Trophoblast cell (in vitro differentiated cells and primary cell): ENCODE measurements around the gene ESCO1.
"Not testable (repeated sequence)": the region's sequence is repeated elsewhere in the genome, so short reads cannot be mapped to it uniquely, and the experiment has no call there.

Experiments
- DNase-seq, 2 donors: peaks; one replicate each; pipeline ENCODE4 v3.0.0-alpha.2; 2016
- H2AFZ ChIP-seq: 2 replicates; pipeline ENCODE4 v1.6.1; 2013; ENCODE audit warnings: low read length, moderate library complexity, mild to moderate bottlenecking; ENCODE audit not compliant: insufficient read depth, poor library complexity
- H2AK5ac ChIP-seq: 2 replicates; pipeline ENCODE4 v1.6.1; 2013; ENCODE audit warnings: mild to moderate bottlenecking, low read length
- H2BK120ac ChIP-seq: 2 replicates; pipeline ENCODE4 v1.6.1; 2013; ENCODE audit warnings: low read length, mild to moderate bottlenecking, moderate library complexity; ENCODE audit not compliant: insufficient read depth, poor library complexity
- H2BK12ac ChIP-seq: 2 replicates; pipeline ENCODE4 v1.6.1; 2013; ENCODE audit warnings: mild to moderate bottlenecking, low read length, moderate library complexity
- H2BK5ac ChIP-seq: 2 replicates; pipeline ENCODE4 v1.6.1; 2013; ENCODE audit warnings: low read length, low read depth, moderate library complexity, mild to moderate bottlenecking; ENCODE audit not compliant: poor library complexity
- H3K14ac ChIP-seq: 2 replicates; pipeline ENCODE4 v1.6.1; 2013; ENCODE audit warnings: mild to moderate bottlenecking, low read length
- H3K18ac ChIP-seq: 2 replicates; pipeline ENCODE4 v1.6.1; 2013; ENCODE audit warnings: mild to moderate bottlenecking, low read length
- H3K23ac ChIP-seq: 2 replicates; pipeline ENCODE4 v1.6.1; 2013; ENCODE audit warnings: low read length
- H3K27ac ChIP-seq: 2 replicates; pipeline ENCODE4 v1.5.1; 2013; ENCODE audit warnings: low read depth, mild to moderate bottlenecking, inconsistent platforms, low read length, moderate library complexity
- H3K27me3 ChIP-seq: 2 replicates; pipeline ENCODE4 v1.6.1; 2013; ENCODE audit warnings: inconsistent platforms, mild to moderate bottlenecking, low read length, moderate library complexity; ENCODE audit not compliant: insufficient read depth
- H3K36me3 ChIP-seq, 2 experiments: 1 replicate in 1 of 2; 2 replicates in 1 of 2; pipeline ENCODE4 v1.6.1; 2013; ENCODE audit warnings: low read length in 2 of 2, mild to moderate bottlenecking in 2 of 2, moderate library complexity in 1 of 2; ENCODE audit not compliant: insufficient read depth in 2 of 2, control insufficient read depth in 1 of 2
- H3K4ac ChIP-seq: 2 replicates; pipeline ENCODE4 v1.6.1; 2013; ENCODE audit warnings: low read depth, mild to moderate bottlenecking, low read length, moderate library complexity
- H3K4me1 ChIP-seq, 2 experiments: 1 replicate in 1 of 2; 2 replicates in 1 of 2; pipeline ENCODE4 v1.6.1; 2013; ENCODE audit warnings: low read length in 2 of 2, mild to moderate bottlenecking in 2 of 2, moderate library complexity in 1 of 2; ENCODE audit not compliant: insufficient read depth in 2 of 2, control insufficient read depth in 1 of 2
- H3K4me2 ChIP-seq: 2 replicates; pipeline ENCODE4 v1.6.1; 2013; ENCODE audit warnings: inconsistent platforms, mild to moderate bottlenecking, low read length, moderate library complexity
- H3K4me3 ChIP-seq: 2 replicates; pipeline ENCODE4 v1.5.1; 2013; ENCODE audit warnings: mild to moderate bottlenecking, low read depth, low read length, inconsistent platforms
- H3K79me1 ChIP-seq: one replicate; pipeline ENCODE4 v1.6.1; 2013; ENCODE audit warnings: low read length
- H3K79me2 ChIP-seq: 2 replicates; pipeline ENCODE4 v1.6.1; 2013; ENCODE audit warnings: low read length, mild to moderate bottlenecking; ENCODE audit not compliant: control insufficient read depth, insufficient read depth, poor library complexity
- H3K9ac ChIP-seq: 2 replicates; pipeline ENCODE4 v1.6.1; 2013; ENCODE audit warnings: mild to moderate bottlenecking, low read length
- H3K9me3 ChIP-seq: 2 replicates; pipeline ENCODE4 v1.6.1; 2013; ENCODE audit warnings: low read depth, mild to moderate bottlenecking, control low read depth, inconsistent platforms, low read length; ENCODE audit not compliant: insufficient read depth
- H4K12ac ChIP-seq: 2 replicates; pipeline ENCODE4 v1.6.1; 2013; ENCODE audit warnings: low read depth, mild to moderate bottlenecking, low read length, moderate library complexity
- H4K8ac ChIP-seq: 2 replicates; pipeline ENCODE4 v1.6.1; 2013; ENCODE audit warnings: low read depth, mild to moderate bottlenecking, low read length, moderate library complexity
- H4K91ac ChIP-seq: one replicate; pipeline ENCODE4 v1.6.1; 2013; ENCODE audit warnings: low read depth, mild to moderate bottlenecking, low read length, moderate library complexity
- WGBS: extraction: QIAGEN DNeasy Blood & Tissue Kit; methylation state at CpG from one replicate; pipeline ENCODE4 v1.1.7; 2013; ENCODE audit warnings: missing lambda C conversion rate; ENCODE audit not compliant: insufficient read length, insufficient coverage; ENCODE audit errors: extremely low coverage; 5-methylcytosine and 5-hydroxymethylcytosine counted together

ESCO1 gene

GRCh38 chr18:21634588-21635199 lies 34.2 kb upstream of the ESCO1 start:
- H3K27ac ChIP-seq: no peak overlapping the region
- no peaks in the 10 kb centered on the region for H3K4me1 ChIP-seq
- no peak overlapping the region for H2AFZ ChIP-seq
- H3K9ac ChIP-seq: no peak overlapping the region
- H3K4me2 ChIP-seq: no peak overlapping the region
- no peak overlapping the region for H2BK5ac ChIP-seq
- H3K79me1 ChIP-seq: no peaks in the 10 kb centered on the region
- H3K4ac ChIP-seq: no peak overlapping the region
- no peak overlapping the region for H2AK5ac ChIP-seq
- no peak overlapping the region for H3K14ac ChIP-seq
- no peak overlapping the region for H3K23ac ChIP-seq
- H2BK120ac ChIP-seq: no peak overlapping the region
- no peak overlapping the region for H4K91ac ChIP-seq
- no peaks in the 10 kb centered on the region for H3K27me3 ChIP-seq
- DNase-seq: no peak
- no peaks in the 10 kb centered on the region for H3K9me3 ChIP-seq
- H4K8ac ChIP-seq: no peak overlapping the region
- H3K4me3 ChIP-seq: no peak overlapping the region
- no peak overlapping the region for H3K18ac ChIP-seq
- no peak overlapping the region for H2BK12ac ChIP-seq
- no CpG with 5 or more reads among the region's 4 CpGs for WGBS
- no peaks in the 10 kb centered on the region for H3K79me2 ChIP-seq
- H3K36me3 ChIP-seq: peaks cover 16 to 17% of the 10 kb centered on the region in 2 experiments
- H4K12ac ChIP-seq: no peak overlapping the region

DNA sequence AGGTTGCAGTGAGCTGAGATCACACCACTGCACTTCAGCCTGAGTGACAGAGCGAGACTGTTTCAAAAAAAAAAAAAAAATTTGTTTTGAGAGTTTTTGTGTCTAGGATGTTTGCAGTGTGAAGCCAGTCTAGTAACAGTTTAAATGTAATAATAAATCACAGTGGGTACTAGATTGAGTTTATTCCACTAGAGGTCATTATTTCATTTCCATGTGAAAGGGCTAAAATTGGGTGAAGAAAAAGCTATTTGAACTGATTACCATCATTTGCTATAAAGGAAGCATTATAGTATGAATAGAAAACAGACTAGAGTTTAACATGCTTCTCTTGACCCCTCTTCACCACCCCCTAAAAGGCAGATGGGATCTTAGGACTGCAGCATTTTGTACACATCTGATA lies 31.9 kb upstream of the ESCO1 start:
- H4K12ac ChIP-seq: no peak overlapping the region
- no peak overlapping the region for H3K14ac ChIP-seq
- H2AK5ac ChIP-seq: no peak overlapping the region
- no CpG with 5 or more reads among the region's 1 CpG for WGBS
- H3K27me3 ChIP-seq: no peaks in the 10 kb centered on the region
- no peak overlapping the region for H2BK120ac ChIP-seq
- no peak overlapping the region for H3K9ac ChIP-seq
- H3K4me2 ChIP-seq: no peak overlapping the region
- no peak overlapping the region for H4K91ac ChIP-seq
- DNase-seq: no peak
- H3K18ac ChIP-seq: no peak overlapping the region
- no peak overlapping the region for H4K8ac ChIP-seq
- H3K9me3 ChIP-seq: no peaks in the 10 kb centered on the region
- H3K79me2 ChIP-seq: no peaks in the 10 kb centered on the region
- H3K23ac ChIP-seq: no peak overlapping the region
- H3K4me1 ChIP-seq: no peaks in the 10 kb centered on the region
- H2AFZ ChIP-seq: no peak overlapping the region
- H2BK5ac ChIP-seq: no peak overlapping the region
- H3K79me1 ChIP-seq: no peaks in the 10 kb centered on the region
- H2BK12ac ChIP-seq: no peak overlapping the region
- H3K27ac ChIP-seq: no peak overlapping the region
- H3K4ac ChIP-seq: no peak overlapping the region
- peaks cover 17 to 25% of the 10 kb centered on the region in 2 experiments for H3K36me3 ChIP-seq
- H3K4me3 ChIP-seq: no peak overlapping the region

- no peak overlapping the region for H4K91ac ChIP-seq
- no peak overlapping the region for H3K23ac ChIP-seq
- H3K4me2 ChIP-seq: no peak overlapping the region
- no peaks in the 10 kb centered on the region for H3K27me3 ChIP-seq
- no peak overlapping the region for H2BK5ac ChIP-seq
- no peak overlapping the region for H2BK120ac ChIP-seq
- peaks cover 28 to 38% of the 10 kb centered on the region in 2 experiments for H3K36me3 ChIP-seq
- H3K14ac ChIP-seq: no peak overlapping the region
- no peak overlapping the region for H3K27ac ChIP-seq
- no peak overlapping the region for H3K9ac ChIP-seq
- WGBS: no CpG with 5 or more reads among the region's 9 CpGs
- no peak overlapping the region for H2BK12ac ChIP-seq
- no peak overlapping the region for H3K4me3 ChIP-seq
- no peak overlapping the region for H3K18ac ChIP-seq
- no peak overlapping the region for H2AFZ ChIP-seq
- no peak overlapping the region for H4K12ac ChIP-seq
- H3K4ac ChIP-seq: no peak overlapping the region
- H3K4me1 ChIP-seq: no peaks in the 10 kb centered on the region
- H4K8ac ChIP-seq: no peak overlapping the region
- no peaks in the 10 kb centered on the region for H3K9me3 ChIP-seq
- H3K79me1 ChIP-seq: no peaks in the 10 kb centered on the region
- H3K79me2 ChIP-seq: no peaks in the 10 kb centered on the region
- H2AK5ac ChIP-seq: no peak overlapping the region
- no peak for DNase-seq
Measured at GRCh38 chr18:21629089-21629832, 28.8 kb upstream of the ESCO1 start.

GRCh38 chr18:21621640-21622039 lies 21.1 kb upstream of the ESCO1 start:
- not testable (repeated sequence) for H2BK120ac ChIP-seq, DNase-seq, H2BK5ac ChIP-seq, H4K12ac ChIP-seq, H3K4ac ChIP-seq, H3K23ac ChIP-seq, H3K27me3 ChIP-seq, H3K18ac ChIP-seq, H4K8ac ChIP-seq, H3K27ac ChIP-seq, H2AFZ ChIP-seq, H3K4me2 ChIP-seq, H3K79me1 ChIP-seq, H3K9ac ChIP-seq, H3K14ac ChIP-seq, H2AK5ac ChIP-seq, H4K91ac ChIP-seq, H3K4me1 ChIP-seq, H3K9me3 ChIP-seq, H2BK12ac ChIP-seq, H3K4me3 ChIP-seq
- peaks cover 11% of the 10 kb centered on the region for H3K79me2 ChIP-seq
- no CpG with 5 or more reads among the region's 9 CpGs for WGBS
- H3K36me3 ChIP-seq: peaks cover 22 to 32% of the 10 kb centered on the region in 2 experiments
